GM12874 (cell line): Measurements from ENCODE around the gene ANO2.

Experiments used
- CTCF ChIP-seq: IDR thresholded peaks from 2 replicates; pipeline ENCODE4 v1.5.1; 2011; ENCODE audit warnings: low read depth, mild to moderate bottlenecking, control low read depth, low read length, moderate library complexity; ENCODE audit not compliant: insufficient read depth

Gene ANO2

GRCh38 chr12:5963515-5963914 lies 18.5 kb upstream of the ANO2 start:
- TF ChIP-seq CTCF, result no peak

GRCh38 chr12:5960783-5961182 lies 15.7 kb upstream of the ANO2 start:
- TF ChIP-seq CTCF, result no peak

GRCh38 chr12:5956987-5957386 lies 11.9 kb upstream of the ANO2 start:
- TF ChIP-seq CTCF, result no peak

- TF ChIP-seq CTCF, result no peak
These were observed 9.6 kb upstream of the ANO2 start for GRCh38 chr12:5954661-5955060.

- no peak for TF ChIP-seq CTCF
These were observed 9.0 kb upstream of the ANO2 start for GRCh38 chr12:5953835-5954586.

GRCh38 chr12:5952031-5952430 lies 7.0 kb upstream of the ANO2 start:
- TF ChIP-seq CTCF, result no peak

- no peak for TF ChIP-seq CTCF
These were observed 3.6 kb upstream of the ANO2 start for GRCh38 chr12:5948696-5949095.
